Endothelial cell of umbilical vein (primary cell): ENCODE data around the gene AFG1L. TPM values are rescaled to one million over a fixed set of nuclear protein-coding genes. Genes with fewer than 3 reads are reported as not detected.

ENCODE experiments used
- BruUV-seq: library from RNA; stranded (reverse); fragments of 400-500 nt; replicated peaks from 2 replicates; lab custom pipeline; 2021; lab: Mats Ljungman, UMichigan
- CTCF ChIA-PET: fragments of 300-600, 350-600 bp; sonication (Branson Sonifier 250); formaldehyde crosslinking; loops from one replicate; lab custom pipeline; 2021; ENCODE audit warnings: antibody characterized with exemption, inconsistent platforms; lab: Charles Lee
- POLR2A ChIA-PET: fragments of 300-600, 350-600 bp; sonication (Branson Sonifier 250); formaldehyde crosslinking; loops from one replicate; lab custom pipeline; 2021; ENCODE audit warnings: antibody characterized with exemption, inconsistent platforms; lab: Charles Lee
- DNase-seq: peaks from one replicate; pipeline ENCODE4 v3.0.0-alpha.2; 2011; ENCODE audit warnings: low read depth, low spot score
- FAIRE-seq: peaks from 2 replicates; lab custom pipeline; 2011; peaks lifted over from hg19 to GRCh38; lab: Jason Lieb, UNC
- H2AFZ ChIP-seq: 2 replicates; pipeline ENCODE4 v1.6.0; 2012; ENCODE audit warnings: low read depth, low read length, control low read depth, inconsistent platforms
- H3K27ac ChIP-seq: 2 replicates; pipeline ENCODE4 v1.5.1; 2011; ENCODE audit warnings: low read depth, mild to moderate bottlenecking, control low read depth, low read length, moderate library complexity; ENCODE audit not compliant: insufficient read depth
- H3K27me3 ChIP-seq, 2 experiments: 2 replicates each; pipeline versions ENCODE4 v1.6.0 to v1.6.1; 2011; ENCODE audit warnings: low read length in 2 of 2, mixed read lengths in 1 of 2; ENCODE audit not compliant: control insufficient read depth in 2 of 2, insufficient read depth in 2 of 2
- H3K36me3 ChIP-seq, 2 experiments: 2 replicates in 1 of 2; 3 replicates in 1 of 2; pipeline ENCODE4 v1.5.1; 2011; ENCODE audit warnings: low read length in 2 of 2, mild to moderate bottlenecking in 1 of 2, moderate library complexity in 1 of 2; ENCODE audit not compliant: control insufficient read depth in 2 of 2, insufficient read depth in 2 of 2; ENCODE audit errors: extremely low read depth in 1 of 2
- H3K4me1 ChIP-seq: 3 replicates; pipeline ENCODE4 v1.5.1; 2011; ENCODE audit warnings: mild to moderate bottlenecking, low read length; ENCODE audit not compliant: control insufficient read depth, insufficient read depth; ENCODE audit errors: extremely low read depth
- H3K4me2 ChIP-seq: 2 replicates; pipeline ENCODE4 v1.6.1; 2011; ENCODE audit warnings: low read length, control low read depth, mixed read lengths; ENCODE audit not compliant: insufficient read depth
- H3K4me3 ChIP-seq, 3 experiments: fragments of 200-600 bp in 1 of 3; sonication (generic), shearing (Covaris generic) in 1 of 3; replicated peaks in 1 of 3; 2 replicates each; pipeline ENCODE4 v1.5.1; 2011 to 2016; ENCODE audit warnings: control low read depth in 3 of 3, low read length in 3 of 3, mild to moderate bottlenecking in 2 of 3, inconsistent platforms in 1 of 3, low read depth in 1 of 3, moderate library complexity in 1 of 3; ENCODE audit not compliant: insufficient read depth in 1 of 3
- H3K79me2 ChIP-seq: 2 replicates; pipeline ENCODE4 v1.6.0; 2012; ENCODE audit warnings: low read length, inconsistent platforms; ENCODE audit not compliant: control insufficient read depth, insufficient read depth
- H3K9ac ChIP-seq: replicated peaks from 2 replicates; pipeline ENCODE3; 2011; ENCODE audit warnings: low read length, control low read depth; ENCODE audit not compliant: insufficient read depth; ENCODE audit errors: extremely low read depth
- H3K9me1 ChIP-seq: replicated peaks from 3 replicates; pipeline ENCODE4 v1.6.0; 2011; ENCODE audit warnings: mild to moderate bottlenecking, low read length; ENCODE audit not compliant: control insufficient read depth, insufficient read depth; ENCODE audit errors: extremely low read depth
- H3K9me3 ChIP-seq: replicated peaks from 2 replicates; pipeline ENCODE4 v1.5.1; 2012; ENCODE audit warnings: low read length, inconsistent platforms; ENCODE audit not compliant: control insufficient read depth, insufficient read depth
- H4K20me1 ChIP-seq: replicated peaks from 2 replicates; pipeline ENCODE3; 2011; ENCODE audit warnings: mild to moderate bottlenecking, low read length; ENCODE audit not compliant: control insufficient read depth, insufficient read depth; ENCODE audit errors: extremely low read depth
- CTCF ChIP-seq, 2 donors: IDR thresholded peaks; 1 replicate in 1 of 2; 2 replicates in 1 of 2; pipeline ENCODE4 v1.5.1; 2011; ENCODE audit warnings: low read length in 2 of 2, mild to moderate bottlenecking in 2 of 2, moderate library complexity in 2 of 2, control low read depth in 1 of 2, inconsistent platforms in 1 of 2, low read depth in 1 of 2; ENCODE audit not compliant: insufficient read depth in 1 of 2; ENCODE audit errors: extremely low read depth in 1 of 2
- EZH2 ChIP-seq: IDR thresholded peaks from 2 replicates; pipeline ENCODE4 v1.6.1; 2012; ENCODE audit warnings: borderline replicate concordance, low read depth, mild to moderate bottlenecking, moderate library complexity, low read length, inconsistent platforms; ENCODE audit not compliant: severe bottlenecking
- FOS ChIP-seq: IDR thresholded peaks from 2 replicates; pipeline ENCODE4 v1.6.1; 2011; ENCODE audit warnings: mild to moderate bottlenecking, low read length, moderate library complexity, borderline replicate concordance; ENCODE audit not compliant: insufficient read depth
- GATA2 ChIP-seq: IDR thresholded peaks from 2 replicates; pipeline ENCODE4 v1.7.0; 2011; ENCODE audit warnings: low read depth, mild to moderate bottlenecking, moderate library complexity, mixed read lengths, low read length; ENCODE audit not compliant: insufficient read length, insufficient read depth
- JUN ChIP-seq: IDR thresholded peaks from 2 replicates; pipeline ENCODE4 v1.6.1; 2011; ENCODE audit warnings: borderline replicate concordance, low read depth; ENCODE audit not compliant: insufficient read length, insufficient read depth
- MYC ChIP-seq: IDR thresholded peaks from one replicate; pipeline ENCODE4 v1.6.1; 2011; ENCODE audit warnings: mild to moderate bottlenecking, low read depth, low read length
- POLR2A ChIP-seq: IDR thresholded peaks from 2 replicates; pipeline ENCODE4 v1.6.1; 2012; ENCODE audit warnings: low read depth, mild to moderate bottlenecking, control low read depth, low read length
- POLR2AphosphoS5 ChIP-seq: IDR thresholded peaks from 2 replicates; pipeline ENCODE4 v1.6.1; 2012; ENCODE audit warnings: low read depth, mild to moderate bottlenecking, control low read depth, low read length, moderate library complexity; ENCODE audit not compliant: insufficient read depth
- dilution Hi-C: fragments of 300-500 bp; cut with MboI; formaldehyde crosslinking; loops from one replicate; pipeline ENCODE4 v1.15.0; 2019; ENCODE audit warnings: low sequenced_read_pairs; ENCODE audit not compliant: extremely low pct_ligation_motif_present
- intact Hi-C: fragments of 100-400 bp; cut with micrococcal nuclease; formaldehyde crosslinking; loops from one replicate; pipeline ENCODE4 v1.10.0; 2022
- polyA plus RNA-seq, 4 experiments: library from polyadenylated mRNA; depleted of rRNA in 3 of 4; stranded (reverse) in 3 of 4; unstranded in 1 of 4; fragments of >200 nt; gene quantifications; 2 replicates each; pipeline versions ENCODE4 v1.2.1 to v1.2.3, GENCODE V29; 2011 to 2012; ENCODE audit warnings: missing spikeins in 1 of 4
- total RNA-seq: library from RNA; stranded (reverse); gene quantifications from 2 replicates; pipeline ENCODE4 v1.2.3, GENCODE V29; 2021
- TF ChIP-seq, protein P1 (sequence below): IDR thresholded peaks from 2 replicates; pipeline ENCODE4 v1.6.1; 2011; ENCODE audit not compliant: insufficient read depth, insufficient read length

Gene AFG1L
- total and polyA plus RNA-seq, 2 donors (not counting 3 experiments of a cell fraction or from before 2014, with no cell fraction given) = 1.0 to 6.2 TPM

- Histone ChIP-seq H3K27ac (no peak overlapping the region), H2AFZ (no peak overlapping the region), H3K27me3 (peaks cover 0 to 6% of the 10 kb centered on the region in 2 experiments), H3K4me2 (no peak overlapping the region), H3K9me3 (no peaks in the 10 kb centered on the region), H3K9ac (no peak overlapping the region), H3K4me1 (no peaks in the 10 kb centered on the region), H3K79me2 (no peaks in the 10 kb centered on the region), H3K36me3 (no peaks in the 10 kb centered on the region), H4K20me1 (no peaks in the 10 kb centered on the region), H3K4me3 (no peak overlapping the region), H3K9me1 (no peaks in the 10 kb centered on the region)
- dilution Hi-C loops (no loop called here), intact Hi-C loops (no loop called here)
- no peak for TF ChIP-seq POLR2AphosphoS5
- no peak for TF ChIP-seq GATA2
- TF ChIP-seq, protein P1, sequence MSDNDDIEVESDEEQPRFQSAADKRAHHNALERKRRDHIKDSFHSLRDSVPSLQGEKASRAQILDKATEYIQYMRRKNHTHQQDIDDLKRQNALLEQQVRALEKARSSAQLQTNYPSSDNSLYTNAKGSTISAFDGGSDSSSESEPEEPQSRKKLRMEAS = no peak
- TF ChIP-seq FOS = no peak
- no peak for TF ChIP-seq JUN
- TF ChIP-seq EZH2 = no peak
- no peak for TF ChIP-seq CTCF (IDR thresholded peaks at IDR 0.05; ENCODE audit: extremely low read depth in 1 of 2, insufficient read depth in 1 of 2, low read depth in 1 of 2, low read length in 2 of 2)
- TF ChIP-seq POLR2A = no peak
- TF ChIP-seq MYC = no peak
- DNase-seq (no peak), FAIRE-seq (no peak)
- CTCF ChIA-PET = interaction anchor here (1.8 kb wide), 1 partner anchor 203 kb away, joined by 6 read pairs; no protein-coding TSS in a partner anchor
- no TSS peak for BruUV-seq
- POLR2A ChIA-PET = no interaction called here
Measured at GRCh38 chr6:108288742-108289141, 6.1 kb upstream of the AFG1L start.
